ENCODE data around the gene SEC16A. TPM values are rescaled to one million over a fixed set of nuclear protein-coding genes. Genes with fewer than 3 reads are reported as not detected.

Gene SEC16A
- total RNA-seq, 1 donor from 2014 or later, result 23.4 TPM

DNA sequence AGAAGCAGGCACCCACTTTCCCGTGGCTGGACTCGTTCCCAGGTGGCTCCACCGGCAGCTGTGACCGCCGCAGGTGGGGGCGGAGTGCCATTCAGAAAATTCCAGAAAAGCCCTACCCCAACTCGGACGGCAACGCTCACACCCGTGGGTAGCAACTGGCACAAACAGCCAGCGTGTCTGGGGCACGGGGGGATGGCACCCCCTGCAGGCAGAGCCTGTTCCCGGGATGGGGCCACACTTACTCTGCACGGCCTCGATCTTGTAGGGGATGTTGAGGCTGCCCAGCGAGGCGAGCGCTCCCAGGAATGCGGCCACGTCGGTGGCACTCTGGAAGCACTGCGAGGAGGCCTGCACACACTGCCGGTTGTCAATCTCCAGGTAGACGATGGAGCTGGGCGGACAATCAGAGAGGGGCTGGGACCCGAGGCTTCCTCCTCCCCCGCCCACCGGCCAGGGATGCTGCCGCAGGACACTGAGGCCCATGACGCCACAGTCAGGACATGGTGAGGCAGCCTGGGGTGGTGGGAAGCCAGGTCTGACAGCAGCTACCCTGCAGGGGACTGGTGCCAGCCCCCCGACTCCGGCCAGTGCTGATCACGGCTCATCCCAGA is 20.2 kb upstream of the SEC16A start:
- TF ChIP-seq, protein P1, sequence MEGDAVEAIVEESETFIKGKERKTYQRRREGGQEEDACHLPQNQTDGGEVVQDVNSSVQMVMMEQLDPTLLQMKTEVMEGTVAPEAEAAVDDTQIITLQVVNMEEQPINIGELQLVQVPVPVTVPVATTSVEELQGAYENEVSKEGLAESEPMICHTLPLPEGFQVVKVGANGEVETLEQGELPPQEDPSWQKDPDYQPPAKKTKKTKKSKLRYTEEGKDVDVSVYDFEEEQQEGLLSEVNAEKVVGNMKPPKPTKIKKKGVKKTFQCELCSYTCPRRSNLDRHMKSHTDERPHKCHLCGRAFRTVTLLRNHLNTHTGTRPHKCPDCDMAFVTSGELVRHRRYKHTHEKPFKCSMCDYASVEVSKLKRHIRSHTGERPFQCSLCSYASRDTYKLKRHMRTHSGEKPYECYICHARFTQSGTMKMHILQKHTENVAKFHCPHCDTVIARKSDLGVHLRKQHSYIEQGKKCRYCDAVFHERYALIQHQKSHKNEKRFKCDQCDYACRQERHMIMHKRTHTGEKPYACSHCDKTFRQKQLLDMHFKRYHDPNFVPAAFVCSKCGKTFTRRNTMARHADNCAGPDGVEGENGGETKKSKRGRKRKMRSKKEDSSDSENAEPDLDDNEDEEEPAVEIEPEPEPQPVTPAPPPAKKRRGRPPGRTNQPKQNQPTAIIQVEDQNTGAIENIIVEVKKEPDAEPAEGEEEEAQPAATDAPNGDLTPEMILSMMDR (IDR thresholded peaks at IDR 0.05; ENCODE audit: borderline replicate concordance), result no peak
- no peaks in the 10 kb centered on the region for H3K9me3 ChIP-seq (replicated peaks)
- H3K4me1 ChIP-seq, result peaks cover 6% of the 10 kb centered on the region
- H3K4me3 ChIP-seq, result no peak overlapping the region
- DNase-seq, result no peak
- peaks cover 99% of the 10 kb centered on the region for H3K36me3 ChIP-seq
- intact Hi-C loops (cut with micrococcal nuclease), result no loop called here
- no peaks in the 10 kb centered on the region for H3K27me3 ChIP-seq (ENCODE audit: low read depth)
- no peak overlapping the region for H3K27ac ChIP-seq (replicated peaks)

DNA sequence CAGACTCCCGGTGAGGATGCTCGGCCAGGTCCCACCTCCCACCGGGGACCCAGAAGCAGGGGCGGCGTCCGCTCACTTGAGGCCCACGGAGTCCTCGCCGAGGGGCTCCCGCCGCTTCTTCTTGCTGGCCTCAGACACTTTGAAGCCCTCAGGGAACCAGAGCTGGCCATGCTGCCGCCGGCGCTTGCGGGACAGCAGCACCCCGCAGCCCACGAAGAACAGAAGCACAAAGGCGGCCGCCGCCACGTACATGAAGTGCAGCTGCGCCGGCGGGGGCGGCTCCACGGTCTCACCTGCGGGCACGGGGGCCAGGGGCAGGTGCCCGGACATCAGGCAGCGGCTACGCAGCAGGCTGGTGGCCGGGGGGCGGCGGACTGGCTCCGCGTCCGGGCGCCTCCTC is 19.4 kb upstream of the SEC16A start:
- Histone ChIP-seq H3K36me3 (peaks cover 99% of the 10 kb centered on the region), H3K4me3 (no peak overlapping the region), H3K4me1 (peaks cover 6% of the 10 kb centered on the region), H3K27me3 (ENCODE audit: low read depth) (no peaks in the 10 kb centered on the region), H3K27ac (replicated peaks) (no peak overlapping the region), H3K9me3 (replicated peaks) (no peaks in the 10 kb centered on the region)
- DNase-seq, result no peak
- intact Hi-C loops (cut with micrococcal nuclease), result no loop called here
- TF ChIP-seq, protein P1 (IDR thresholded peaks at IDR 0.05; ENCODE audit: borderline replicate concordance), result no peak

DNA sequence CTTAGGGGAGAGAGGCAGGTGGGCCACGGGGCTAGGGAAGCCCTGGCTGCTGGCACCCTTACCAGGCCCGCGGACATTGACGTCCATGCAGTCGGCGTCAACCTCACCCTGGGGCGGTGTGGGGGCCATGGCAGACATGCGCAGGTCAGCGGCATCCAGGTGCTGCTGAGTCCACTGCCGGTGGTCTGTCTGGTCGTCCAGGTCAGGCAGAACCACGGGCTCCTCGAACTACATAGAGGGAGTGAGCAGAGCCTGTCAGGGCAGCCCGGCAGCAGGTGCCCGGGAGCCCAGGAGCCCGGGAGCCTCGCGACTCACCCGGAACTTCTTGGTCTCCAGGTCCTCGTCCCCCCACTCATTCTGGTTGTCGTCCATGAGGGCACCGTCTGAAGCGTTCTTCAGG is 18.8 kb upstream of the SEC16A start:
- TF ChIP-seq, protein P1 (IDR thresholded peaks at IDR 0.05; ENCODE audit: borderline replicate concordance), result no peak
- H3K27ac ChIP-seq (replicated peaks), result no peak overlapping the region
- intact Hi-C loops (cut with micrococcal nuclease), result no loop called here
- no peaks in the 10 kb centered on the region for H3K9me3 ChIP-seq (replicated peaks)
- H3K27me3 ChIP-seq (ENCODE audit: low read depth), result no peaks in the 10 kb centered on the region
- no peak overlapping the region for H3K4me3 ChIP-seq
- H3K4me1 ChIP-seq, result peaks cover 6% of the 10 kb centered on the region
- peaks cover 99% of the 10 kb centered on the region for H3K36me3 ChIP-seq
- DNase-seq, result no peak

DNA sequence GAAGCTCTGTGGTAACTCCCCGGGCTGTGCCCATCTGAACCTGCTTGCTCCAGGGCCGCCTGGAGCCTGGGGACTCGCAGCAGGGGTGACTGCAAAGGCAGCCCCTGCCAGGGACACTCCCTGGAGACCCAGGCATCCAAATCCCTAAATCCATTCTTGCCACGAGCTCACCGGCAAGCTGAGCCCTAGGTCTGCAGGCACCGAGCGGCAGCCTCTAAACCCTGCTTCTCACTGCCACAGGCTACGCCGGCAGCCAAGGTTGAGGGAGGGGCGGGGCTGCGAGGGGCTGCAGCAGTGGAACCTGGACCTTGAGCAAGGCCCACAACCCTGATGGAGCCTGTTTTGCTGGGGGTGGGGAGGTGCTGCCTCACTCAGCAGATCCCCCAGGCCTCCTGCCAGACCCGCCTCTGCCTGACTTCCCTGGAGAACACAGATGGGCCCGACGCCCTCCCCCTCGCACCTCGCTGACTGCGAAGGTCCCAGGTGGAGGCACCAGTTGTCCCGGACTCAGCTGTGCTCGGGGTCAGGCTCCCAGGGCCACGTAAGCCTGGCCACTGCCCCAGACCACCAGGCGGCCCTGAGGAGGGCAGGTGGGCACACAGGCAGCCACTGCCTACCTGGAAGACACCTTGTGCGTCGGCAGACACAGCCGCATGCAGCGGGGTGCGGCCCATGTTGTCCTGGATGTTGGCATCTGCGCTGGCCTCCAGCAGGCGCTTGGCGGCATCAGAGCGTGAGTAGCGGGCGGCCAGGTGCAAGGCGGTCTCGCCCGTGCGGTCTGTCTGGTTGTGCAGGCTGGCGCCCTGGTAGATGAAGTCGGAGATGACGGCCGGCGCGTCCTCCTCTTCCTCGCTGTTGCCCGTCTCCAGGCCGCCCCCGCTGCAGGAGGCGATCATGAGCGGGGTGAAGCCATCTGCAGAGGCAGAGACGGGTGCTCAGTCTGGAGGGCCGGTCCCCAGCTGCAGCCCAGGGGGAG is 17.4 kb upstream of the SEC16A start:
- H3K27me3 ChIP-seq (ENCODE audit: low read depth), result no peaks in the 10 kb centered on the region

More for the DNA sequence above, 17.4 kb upstream of the SEC16A start:
- TF ChIP-seq, protein P1 (IDR thresholded peaks at IDR 0.05; ENCODE audit: borderline replicate concordance), result no peak
- Histone ChIP-seq H3K27ac (replicated peaks) (no peak overlapping the region), H3K4me3 (no peak overlapping the region), H3K36me3 (peaks cover 94% of the 10 kb centered on the region), H3K9me3 (replicated peaks) (no peaks in the 10 kb centered on the region), H3K4me1 (peaks cover 6% of the 10 kb centered on the region)
- intact Hi-C loops (cut with micrococcal nuclease), result no loop called here
- no peak for DNase-seq

Measured in left ventricle myocardium inferior (tissue), 1 donor.